Erythroblast (primary cell): Measurements from ENCODE around the gene ARHGAP21.

Source experiments
- GATA1 ChIP-seq: IDR thresholded peaks from 2 replicates; pipeline ENCODE4 v1.6.1; 2011; ENCODE audit warnings: low read depth, mild to moderate bottlenecking, control low read depth, low read length, moderate library complexity
- POLR2A ChIP-seq: IDR thresholded peaks from 2 replicates; pipeline ENCODE4 v1.6.1; 2011; ENCODE audit warnings: mild to moderate bottlenecking, low read length

DNA sequence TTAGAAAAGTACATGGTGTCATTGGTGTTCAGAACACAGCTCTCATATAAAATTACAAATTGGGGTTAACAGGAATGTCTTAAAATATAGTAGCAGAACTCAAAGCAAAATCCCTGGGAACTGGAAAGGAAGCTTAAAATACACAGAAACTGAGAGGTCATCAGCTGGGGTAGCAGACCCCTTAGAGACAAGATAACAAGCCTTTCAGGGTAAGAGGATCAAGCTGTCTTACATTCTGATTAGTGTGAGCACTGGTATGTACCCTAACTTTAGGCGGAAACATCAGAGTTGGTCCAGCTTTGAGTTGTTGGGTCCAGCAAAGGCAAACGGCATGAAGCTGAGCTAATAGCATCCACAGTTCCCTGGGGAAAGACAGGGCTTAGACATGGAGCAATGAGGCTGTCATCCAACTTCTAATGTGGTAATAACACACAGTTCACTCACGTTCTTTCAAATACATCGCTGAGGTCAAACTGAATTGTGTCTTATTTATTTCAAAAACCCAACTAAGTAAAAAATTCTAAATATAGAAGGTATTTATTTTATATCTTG, 32.6 kb downstream of the ARHGAP21 start:
- TF ChIP-seq POLR2A (no peak), GATA1 (no peak)
